HEK293 (cell line): ENCODE results near the gene UPK3A.

Source experiments
- CTCF ChIP-seq: fragments of 450-650 bp; formaldehyde crosslinking; IDR thresholded peaks from 2 replicates; pipeline ENCODE4 v1.5.1; 2016; ENCODE audit warnings: missing biosample characterization, missing genetic modification characterization
- YY1 ChIP-seq: fragments of 450-650 bp; formaldehyde crosslinking; IDR thresholded peaks from 2 replicates; pipeline ENCODE4 v1.5.1; 2018; ENCODE audit warnings: missing biosample characterization, missing genetic modification characterization
- ZBTB11 ChIP-seq: fragments of 450-650 bp; formaldehyde crosslinking; conservative IDR thresholded peaks from 2 replicates; pipeline ENCODE4 v1.5.1; 2016; ENCODE audit warnings: low read depth, missing biosample characterization, missing genetic modification characterization
- ZBTB44 ChIP-seq: fragments of 450-650 bp; IDR thresholded peaks from 2 replicates; pipeline ENCODE4 v1.5.1; 2018; ENCODE audit warnings: missing biosample characterization, mild to moderate bottlenecking, missing genetic modification characterization
- ZFP3 ChIP-seq: fragments of 450-650 bp; formaldehyde crosslinking; IDR thresholded peaks from 2 replicates; pipeline ENCODE4 v1.5.1; 2016; ENCODE audit warnings: low read depth, missing biosample characterization, missing genetic modification characterization
- ZNF274 ChIP-seq, 2 experiments: fragments of 200-500 bp in 1 of 2; fragments of 450-650 bp in 1 of 2; sonication (Bioruptor generic) in 1 of 2; formaldehyde crosslinking in 1 of 2; IDR thresholded peaks; 2 replicates each; pipeline versions ENCODE4 v1.5.1 to v1.6.1; 2014 to 2016; ENCODE audit warnings: borderline replicate concordance in 1 of 2, inconsistent platforms in 1 of 2, low read length in 1 of 2, missing biosample characterization in 1 of 2, missing genetic modification characterization in 1 of 2
- ZNF433 ChIP-seq: fragments of 450-650 bp; formaldehyde crosslinking; IDR thresholded peaks from 2 replicates; pipeline ENCODE4 v1.5.1; 2016; ENCODE audit warnings: missing biosample characterization, missing genetic modification characterization, low read depth
- ZNF792 ChIP-seq: fragments of 450-650 bp; formaldehyde crosslinking; IDR thresholded peaks from 2 replicates; pipeline ENCODE4 v1.5.1; 2016; ENCODE audit warnings: missing biosample characterization, missing genetic modification characterization

- TF ChIP-seq CTCF (tag by site-specific recombination) = no peak
- TF ChIP-seq ZNF792 = no peak
- TF ChIP-seq ZFP3 (tag by site-specific recombination) = no peak
- TF ChIP-seq ZBTB44 = no peak
- no peak for TF ChIP-seq ZBTB11 (tag by site-specific recombination)
- no peak for TF ChIP-seq YY1
- TF ChIP-seq ZNF274 (IDR thresholded peaks at IDR 0.05; ENCODE audit: low read length) = no peak
- no peak for TF ChIP-seq ZNF274 (tag by site-specific recombination; IDR thresholded peaks at IDR 0.05; ENCODE audit: borderline replicate concordance)
- no peak for TF ChIP-seq ZNF433 (tag by site-specific recombination)
Measured at GRCh38 chr22:45235101-45235777, 49.5 kb upstream of the UPK3A start.
